ENCODE data around the gene ITGAD.

Gene ITGAD

DNA sequence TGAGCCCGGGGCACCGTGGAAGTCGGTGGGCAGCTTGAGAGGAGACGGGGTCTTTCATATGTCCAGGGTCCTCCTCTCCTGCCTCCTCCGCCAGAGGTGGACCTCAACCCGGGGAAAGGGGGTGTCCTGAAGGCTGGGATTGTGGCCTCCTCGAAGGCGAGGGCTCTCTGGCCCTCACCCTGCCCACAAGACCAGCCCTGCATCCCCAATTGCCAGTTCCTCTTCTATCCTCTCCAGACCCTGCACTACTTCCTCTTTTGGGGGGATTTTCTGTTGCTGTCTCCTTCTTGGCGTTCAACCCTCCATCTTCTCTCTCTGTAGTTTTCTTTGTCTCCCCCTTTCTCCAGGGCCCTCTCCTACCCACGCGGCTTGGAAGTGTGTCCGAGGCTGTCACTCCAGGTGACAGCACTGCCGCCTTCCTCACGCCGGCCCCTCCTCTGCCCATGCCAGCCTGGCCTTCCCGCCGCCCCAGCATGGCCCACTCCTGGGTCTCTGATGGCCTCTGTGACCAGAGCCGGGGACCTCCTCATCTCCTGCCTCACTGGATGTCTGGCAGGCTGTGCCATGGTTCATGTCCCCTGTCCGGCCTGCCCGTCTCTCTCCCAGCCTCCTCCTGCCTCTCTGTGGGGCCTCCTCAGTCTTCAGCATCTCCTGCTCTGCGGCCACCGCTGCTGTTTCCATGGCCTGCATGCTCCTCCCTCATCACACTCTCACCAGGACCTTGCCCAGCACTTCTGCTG lies 40.6 kb upstream of the ITGAD start:
- H3K9ac ChIP-seq (ENCODE audit: low read length), result no peak overlapping the region
- no peaks in the 10 kb centered on the region for H3F3A ChIP-seq (ENCODE audit: insufficient read depth)
- no peaks in the 10 kb centered on the region for H3K79me2 ChIP-seq (ENCODE audit: insufficient read depth, low read length)
- no peak overlapping the region for H3K4me3 ChIP-seq (ENCODE audit: insufficient read depth, low read length, poor library complexity, severe bottlenecking)
- no peak overlapping the region for H2AFZ ChIP-seq (ENCODE audit: low read depth, low read length, severe bottlenecking)
- H3K27ac ChIP-seq (ENCODE audit: low read depth, low read length), result no peak overlapping the region
- H3K27me3 ChIP-seq (ENCODE audit: low read length), result no peaks in the 10 kb centered on the region
- no peaks in the 10 kb centered on the region for H3K36me3 ChIP-seq (ENCODE audit: low read length)
- no peaks in the 10 kb centered on the region for H3K9me3 ChIP-seq (ENCODE audit: insufficient read depth, low read length)
- no peak overlapping the region for H3K4me2 ChIP-seq (ENCODE audit: low read depth, low read length, poor library complexity, severe bottlenecking)
- TF ChIP-seq, protein P1, sequence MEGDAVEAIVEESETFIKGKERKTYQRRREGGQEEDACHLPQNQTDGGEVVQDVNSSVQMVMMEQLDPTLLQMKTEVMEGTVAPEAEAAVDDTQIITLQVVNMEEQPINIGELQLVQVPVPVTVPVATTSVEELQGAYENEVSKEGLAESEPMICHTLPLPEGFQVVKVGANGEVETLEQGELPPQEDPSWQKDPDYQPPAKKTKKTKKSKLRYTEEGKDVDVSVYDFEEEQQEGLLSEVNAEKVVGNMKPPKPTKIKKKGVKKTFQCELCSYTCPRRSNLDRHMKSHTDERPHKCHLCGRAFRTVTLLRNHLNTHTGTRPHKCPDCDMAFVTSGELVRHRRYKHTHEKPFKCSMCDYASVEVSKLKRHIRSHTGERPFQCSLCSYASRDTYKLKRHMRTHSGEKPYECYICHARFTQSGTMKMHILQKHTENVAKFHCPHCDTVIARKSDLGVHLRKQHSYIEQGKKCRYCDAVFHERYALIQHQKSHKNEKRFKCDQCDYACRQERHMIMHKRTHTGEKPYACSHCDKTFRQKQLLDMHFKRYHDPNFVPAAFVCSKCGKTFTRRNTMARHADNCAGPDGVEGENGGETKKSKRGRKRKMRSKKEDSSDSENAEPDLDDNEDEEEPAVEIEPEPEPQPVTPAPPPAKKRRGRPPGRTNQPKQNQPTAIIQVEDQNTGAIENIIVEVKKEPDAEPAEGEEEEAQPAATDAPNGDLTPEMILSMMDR (IDR thresholded peaks at IDR 0.05; ENCODE audit: insufficient read depth, low read length, poor library complexity, severe bottlenecking), result no peak
- no peak for TF ChIP-seq EZH2phosphoT487 (conservative IDR thresholded peaks at IDR 0.05; ENCODE audit: low read length)
- no peaks in the 10 kb centered on the region for H3K9me2 ChIP-seq (replicated peaks; ENCODE audit: insufficient read depth, low read length)
- H4K20me1 ChIP-seq (ENCODE audit: low read depth, low read length), result no peaks in the 10 kb centered on the region

DNA sequence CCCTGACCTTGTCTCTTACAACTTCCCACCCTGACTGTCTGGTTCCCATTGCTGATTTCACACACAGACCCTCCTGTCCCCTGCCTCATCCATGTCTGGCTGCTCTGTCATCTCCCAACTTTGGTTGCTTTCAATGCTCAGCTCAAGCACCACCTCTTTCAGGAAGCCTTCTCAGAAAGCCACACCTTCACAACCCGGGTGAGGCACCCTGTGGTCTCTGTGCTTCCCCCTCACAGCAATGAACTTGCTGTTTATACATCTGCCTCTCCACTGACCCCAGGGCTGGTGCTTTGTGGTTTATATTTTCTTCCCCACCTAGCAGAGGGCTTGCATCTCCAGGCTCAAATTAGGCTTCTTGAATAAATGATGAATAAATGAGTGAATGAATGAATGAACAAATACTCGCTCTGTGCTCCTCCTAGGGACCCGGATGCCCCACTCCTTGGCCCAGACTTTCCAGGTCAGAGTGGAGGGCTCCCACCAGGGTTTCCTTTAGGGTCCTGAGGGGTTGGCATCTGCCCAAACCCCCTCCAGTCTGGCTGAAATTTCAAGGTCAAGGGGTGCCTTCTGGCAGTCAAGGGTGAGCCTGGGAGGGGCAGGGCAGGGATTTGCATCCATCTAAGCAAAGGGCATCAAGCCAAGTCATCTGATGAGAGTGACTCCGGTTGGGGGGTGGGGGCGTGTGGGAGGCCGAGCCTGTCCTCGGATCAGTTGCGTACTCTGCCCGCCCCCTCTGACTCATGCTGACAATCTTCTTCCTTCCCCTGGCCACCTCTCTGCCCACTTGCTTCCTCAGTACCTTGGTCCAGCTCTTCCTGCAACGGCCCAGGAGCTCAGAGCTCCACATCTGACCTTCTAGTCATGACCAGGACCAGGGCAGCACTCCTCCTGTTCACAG lies 38.5 kb upstream of the ITGAD start, which contains the start of gene ITGAX:
Gene ITGAX, plus strand, starts transcription at position 783 of the 898 bp plus-strand sequence. Its CDS starts 79 bp downstream, at position 862.
- TF ChIP-seq, protein P1 (IDR thresholded peaks at IDR 0.05; ENCODE audit: insufficient read depth, low read length, poor library complexity, severe bottlenecking), result no peak
- no peak for TF ChIP-seq EZH2phosphoT487 (conservative IDR thresholded peaks at IDR 0.05; ENCODE audit: low read length)
- Histone ChIP-seq H3K27ac (ENCODE audit: low read depth, low read length) (no peak within 1 kb of the TSS), H3K9me2 (replicated peaks; ENCODE audit: insufficient read depth, low read length) (no peaks in the 10 kb centered on the region), H3K4me3 (ENCODE audit: insufficient read depth, low read length, poor library complexity, severe bottlenecking) (no peak within 1 kb of the TSS), H3K9me3 (ENCODE audit: insufficient read depth, low read length) (no peaks in the 10 kb centered on the region), H3K36me3 (ENCODE audit: low read length) (no peaks in the 10 kb centered on the region), H2AFZ (ENCODE audit: low read depth, low read length, severe bottlenecking) (no peak within 1 kb of the TSS), H3K79me2 (ENCODE audit: insufficient read depth, low read length) (no peaks in the 10 kb centered on the region), H4K20me1 (ENCODE audit: low read depth, low read length) (no peaks in the 10 kb centered on the region), H3F3A (ENCODE audit: insufficient read depth) (no peaks in the 10 kb centered on the region), H3K4me2 (ENCODE audit: low read depth, low read length, poor library complexity, severe bottlenecking) (no peak within 1 kb of the TSS), H3K27me3 (ENCODE audit: low read length) (no peaks in the 10 kb centered on the region), H3K9ac (ENCODE audit: low read length) (no peak within 1 kb of the TSS)

DNA sequence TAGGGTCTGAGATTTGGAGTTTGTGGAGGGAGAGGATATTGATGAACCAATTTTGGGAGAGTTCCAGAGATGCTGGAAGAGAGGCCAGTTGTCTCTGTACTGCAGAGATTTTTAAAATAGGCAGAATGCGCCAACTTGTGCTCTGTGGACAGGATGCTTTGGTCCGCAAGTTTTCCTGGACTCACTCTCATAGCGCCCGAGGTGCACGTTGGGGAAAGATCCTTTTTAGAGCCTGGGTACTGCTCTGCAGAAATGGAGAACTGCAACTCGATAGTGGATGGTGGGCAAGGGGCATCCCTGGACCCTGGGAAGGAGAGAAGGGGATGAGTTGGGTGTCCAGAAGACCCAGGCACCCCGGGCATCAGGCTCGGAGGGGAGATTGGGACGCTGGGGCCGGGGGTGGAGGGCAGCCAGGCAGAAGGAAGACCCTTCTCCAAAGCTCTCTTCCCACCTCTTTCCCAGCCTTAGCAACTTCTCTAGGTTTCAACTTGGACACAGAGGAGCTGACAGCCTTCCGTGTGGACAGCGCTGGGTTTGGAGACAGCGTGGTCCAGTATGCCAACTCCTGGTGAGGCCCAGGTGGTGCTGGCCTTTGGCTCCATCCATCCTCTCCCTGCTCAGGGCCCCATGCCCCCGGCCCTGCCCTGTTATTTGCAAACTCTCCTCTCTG lies 37.6 kb upstream of the ITGAD start:
- no peaks in the 10 kb centered on the region for H3K9me3 ChIP-seq (ENCODE audit: insufficient read depth, low read length)
- no peak overlapping the region for H3K27ac ChIP-seq (ENCODE audit: low read depth, low read length)
- H3K9ac ChIP-seq (ENCODE audit: low read length), result no peak overlapping the region
- H3K4me3 ChIP-seq (ENCODE audit: insufficient read depth, low read length, poor library complexity, severe bottlenecking), result no peak overlapping the region
- H3K9me2 ChIP-seq (replicated peaks; ENCODE audit: insufficient read depth, low read length), result no peaks in the 10 kb centered on the region
- H3K36me3 ChIP-seq (ENCODE audit: low read length), result no peaks in the 10 kb centered on the region
- no peaks in the 10 kb centered on the region for H3K79me2 ChIP-seq (ENCODE audit: insufficient read depth, low read length)
- H4K20me1 ChIP-seq (ENCODE audit: low read depth, low read length), result no peaks in the 10 kb centered on the region
- no peaks in the 10 kb centered on the region for H3K27me3 ChIP-seq (ENCODE audit: low read length)
- no peak overlapping the region for H2AFZ ChIP-seq (ENCODE audit: low read depth, low read length, severe bottlenecking)
- no peaks in the 10 kb centered on the region for H3F3A ChIP-seq (ENCODE audit: insufficient read depth)
- TF ChIP-seq, protein P1 (IDR thresholded peaks at IDR 0.05; ENCODE audit: insufficient read depth, low read length, poor library complexity, severe bottlenecking), result no peak
- no peak for TF ChIP-seq EZH2phosphoT487 (conservative IDR thresholded peaks at IDR 0.05; ENCODE audit: low read length)
- no peak overlapping the region for H3K4me2 ChIP-seq (ENCODE audit: low read depth, low read length, poor library complexity, severe bottlenecking)
